Adrenal gland (tissue), 12 donors: Measurements from ENCODE around the gene NRXN3. TPM values are rescaled to one million over a fixed set of nuclear protein-coding genes. Genes with fewer than 3 reads are reported as not detected.
A peak's percentile ranks its signal among the peaks of the same experiment; 100 is the strongest.

Experiments used
- DNase-seq, 7 donors: peaks; one replicate each; pipeline ENCODE4 v3.0.0-alpha.2; 2019 to 2020
- H3K27ac ChIP-seq, 5 donors: fragments of 200-600 bp; sonication (generic) in 4 of 5; 1 replicate in 3 of 5; 2 replicates in 2 of 5; pipeline versions ENCODE4 v1.5.1 to v1.8.0; 2016 to 2020; ENCODE audit warnings: mild to moderate bottlenecking in 1 of 5
- H3K27me3 ChIP-seq: fragments of 200-600 bp; 2 replicates; pipeline ENCODE4 v1.8.0; 2021
- H3K36me3 ChIP-seq, 2 donors: fragments of 200-600 bp; replicated peaks in 1 of 2; 1 replicate in 1 of 2; 2 replicates in 1 of 2; pipeline versions ENCODE4 v1.5.1 to v1.8.0; 2018 to 2022
- H3K4me1 ChIP-seq, 2 donors: fragments of 200-600 bp; replicated peaks in 1 of 2; 1 replicate in 1 of 2; 2 replicates in 1 of 2; pipeline versions ENCODE4 v1.5.1 to v1.8.0; 2018 to 2021
- H3K4me3 ChIP-seq, 4 donors: fragments of 200-600 bp; sonication (generic) in 3 of 4; one replicate each; pipeline ENCODE4 v1.5.1; 2016 to 2018
- H3K9me3 ChIP-seq, 3 donors: fragments of 200-600 bp; sonication (generic) in 1 of 3; replicated peaks in 1 of 3; 1 replicate in 2 of 3; 2 replicates in 1 of 3; pipeline versions ENCODE4 v1.5.1 to v1.8.0; 2016 to 2021
- POLR2A ChIP-seq, 2 donors: fragments of 450-650 bp; IDR thresholded peaks; one replicate each; pipeline ENCODE4 v1.6.1; 2017; ENCODE audit warnings: antibody characterized with exemption in 2 of 2, mild to moderate bottlenecking in 2 of 2, moderate library complexity in 1 of 2
- WGBS, 4 donors: extraction: QIAGEN DNeasy Blood & Tissue Kit in 2 of 4; methylation state at CpG; one replicate each; pipeline versions ENCODE4 v1.1.5 to v1.1.7; 2013 to 2017; 5-methylcytosine and 5-hydroxymethylcytosine counted together
- intact Hi-C, 2 donors: fragments of 100-400 bp; cut with DNase I; formaldehyde crosslinking; loops; one replicate each; pipeline versions ENCODE4 v1.14.1 to v1.15.0; 2022 to 2023
- polyA plus RNA-seq, 3 donors: library from polyadenylated mRNA; stranded (reverse); fragments of 200-250 nt in 2 of 3; fragments of 350-450 nt in 1 of 3; fragmentation: Illumina TruSeq in 1 of 3; extraction: RNeasy Lipid Tissue Mini Kit (QIAGEN cat#74804) in 1 of 3; gene quantifications; one replicate each; pipeline ENCODE4 v1.2.3, GENCODE V29; 2013 to 2014
- total RNA-seq, 9 donors: library from RNA; depleted of rRNA in 4 of 9; stranded (reverse); fragments of >200 nt in 4 of 9; fragments of 120-200 nt in 1 of 9; fragmentation: NEBNext Ultra II Directional in 1 of 9; extraction: Animal tissue kit (Norgen Biotek cat#: 25700) in 1 of 9; gene quantifications; one replicate each; pipeline versions ENCODE4 v1.1.0 to v1.2.4, GENCODE V29; 2013 to 2023
- TF ChIP-seq, protein P1 (sequence below), 6 experiments: fragments of 450-650 bp in 4 of 6; fragments of 200-600 bp in 2 of 6; sonication (generic) in 1 of 6; IDR thresholded peaks; 1 replicate in 5 of 6; 2 replicates in 1 of 6; pipeline versions ENCODE4 v1.5.1 to v1.8.0; 2016 to 2021; ENCODE audit warnings: antibody characterized with exemption in 6 of 6, mild to moderate bottlenecking in 2 of 6, moderate library complexity in 1 of 6
- donor health status: healthy with polysubstance abuse.
- donor health status: Bipolar disorder and iron deficiency.
- donor health status: DM: yes; HTN: yes; CAD: no.
- donor health status: DM: no; HTN: no; CAD: no.
- donor health status: DM: no; HTN: no; CAD: no.
- donor health status: DM: yes; HTN: yes; CAD: no.

The NRXN3 gene
- total and polyA plus RNA-seq, 12 donors = 0.09 to 8.5 (median 1.6) TPM

DNA sequence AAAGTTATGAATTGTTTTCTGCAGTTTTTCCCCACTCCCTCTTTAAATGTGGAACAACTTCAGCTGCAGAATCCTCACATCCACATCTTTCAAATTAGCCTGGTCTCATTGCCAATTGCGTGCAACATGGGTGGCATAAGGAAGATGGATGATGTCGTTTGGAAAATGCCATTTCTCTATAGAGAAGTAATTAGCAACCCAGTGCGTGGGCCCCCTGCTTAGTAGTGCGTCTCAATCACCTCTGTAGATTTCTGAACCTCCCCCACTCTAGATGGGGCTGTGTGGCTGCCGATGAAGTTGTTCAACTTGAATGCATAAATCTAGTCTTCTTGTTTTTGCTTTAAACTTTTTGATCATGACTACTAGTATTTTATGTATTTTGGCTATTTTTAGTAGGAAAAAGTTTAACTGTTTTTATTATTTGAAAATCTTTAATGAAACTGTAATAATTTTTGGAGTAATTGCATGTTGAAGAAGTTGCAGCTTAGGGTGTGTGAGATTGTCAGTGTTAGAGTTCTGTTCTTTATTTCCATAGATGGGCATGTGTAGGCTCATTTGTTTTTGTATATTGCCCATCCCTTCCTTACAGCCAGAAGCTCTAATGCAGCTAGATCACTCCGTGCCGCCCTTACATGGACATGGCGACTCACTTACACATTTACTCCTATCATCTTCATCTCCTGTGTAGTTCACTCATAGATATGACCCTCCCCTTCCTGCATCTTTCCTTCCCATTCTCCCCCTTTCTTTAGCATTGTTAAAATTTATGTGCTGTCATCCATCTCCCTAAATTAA lies 1683.0 kb downstream of the NRXN3 start:
- Histone ChIP-seq H3K9me3 (no peaks in the 10 kb centered on the region), H3K36me3 (no peaks in the 10 kb centered on the region), H3K27ac (no peak overlapping the region), H3K4me1 (no peaks in the 10 kb centered on the region), H3K27me3 (no peaks in the 10 kb centered on the region), H3K4me3 (no peak overlapping the region)
- WGBS, 4 donors = 55 to 69% (median 63%) methylated on average over 8 of the region's 8 CpGs
- TF ChIP-seq, protein P1, sequence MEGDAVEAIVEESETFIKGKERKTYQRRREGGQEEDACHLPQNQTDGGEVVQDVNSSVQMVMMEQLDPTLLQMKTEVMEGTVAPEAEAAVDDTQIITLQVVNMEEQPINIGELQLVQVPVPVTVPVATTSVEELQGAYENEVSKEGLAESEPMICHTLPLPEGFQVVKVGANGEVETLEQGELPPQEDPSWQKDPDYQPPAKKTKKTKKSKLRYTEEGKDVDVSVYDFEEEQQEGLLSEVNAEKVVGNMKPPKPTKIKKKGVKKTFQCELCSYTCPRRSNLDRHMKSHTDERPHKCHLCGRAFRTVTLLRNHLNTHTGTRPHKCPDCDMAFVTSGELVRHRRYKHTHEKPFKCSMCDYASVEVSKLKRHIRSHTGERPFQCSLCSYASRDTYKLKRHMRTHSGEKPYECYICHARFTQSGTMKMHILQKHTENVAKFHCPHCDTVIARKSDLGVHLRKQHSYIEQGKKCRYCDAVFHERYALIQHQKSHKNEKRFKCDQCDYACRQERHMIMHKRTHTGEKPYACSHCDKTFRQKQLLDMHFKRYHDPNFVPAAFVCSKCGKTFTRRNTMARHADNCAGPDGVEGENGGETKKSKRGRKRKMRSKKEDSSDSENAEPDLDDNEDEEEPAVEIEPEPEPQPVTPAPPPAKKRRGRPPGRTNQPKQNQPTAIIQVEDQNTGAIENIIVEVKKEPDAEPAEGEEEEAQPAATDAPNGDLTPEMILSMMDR (IDR thresholded peaks at IDR 0.05) = no peak
- no peak for TF ChIP-seq POLR2A (IDR thresholded peaks at IDR 0.05)
- no peak for DNase-seq
- intact Hi-C loops = no loop called here

DNA sequence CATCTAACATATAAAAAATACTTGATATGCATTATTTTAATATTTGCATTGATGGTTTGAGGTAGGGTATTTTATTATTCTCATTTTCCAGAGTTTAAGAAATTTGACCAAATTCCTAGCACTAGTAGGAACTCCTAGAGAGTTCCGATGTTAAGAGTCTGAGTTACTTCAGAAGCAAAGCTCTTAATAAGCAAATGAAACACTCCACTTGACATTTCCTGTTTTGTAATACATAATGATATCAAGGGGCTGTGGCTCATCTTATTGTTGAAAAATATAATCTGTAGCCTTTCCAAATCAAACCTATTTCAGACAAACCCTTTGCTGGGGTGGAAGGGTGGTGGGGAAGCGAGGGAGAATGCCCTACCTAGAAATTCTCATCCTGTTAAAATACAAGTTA lies 1685.6 kb downstream of the NRXN3 start:
- H3K36me3 ChIP-seq = no peaks in the 10 kb centered on the region
- no peaks in the 10 kb centered on the region for H3K9me3 ChIP-seq
- H3K27ac ChIP-seq = peak overlapping the region in 1 of 5 donors; percentile 22
- H3K4me1 ChIP-seq = no peaks in the 10 kb centered on the region
- DNase-seq = no peak
- no peaks in the 10 kb centered on the region for H3K27me3 ChIP-seq
- 68 to 87% (median 84%) methylated on average over 2 of the region's 2 CpGs for WGBS, 4 donors
- intact Hi-C loops = no loop called here
- H3K4me3 ChIP-seq = no peak overlapping the region
- no peak for TF ChIP-seq POLR2A (IDR thresholded peaks at IDR 0.05)
- TF ChIP-seq, protein P1 (IDR thresholded peaks at IDR 0.05) = no peak

DNA sequence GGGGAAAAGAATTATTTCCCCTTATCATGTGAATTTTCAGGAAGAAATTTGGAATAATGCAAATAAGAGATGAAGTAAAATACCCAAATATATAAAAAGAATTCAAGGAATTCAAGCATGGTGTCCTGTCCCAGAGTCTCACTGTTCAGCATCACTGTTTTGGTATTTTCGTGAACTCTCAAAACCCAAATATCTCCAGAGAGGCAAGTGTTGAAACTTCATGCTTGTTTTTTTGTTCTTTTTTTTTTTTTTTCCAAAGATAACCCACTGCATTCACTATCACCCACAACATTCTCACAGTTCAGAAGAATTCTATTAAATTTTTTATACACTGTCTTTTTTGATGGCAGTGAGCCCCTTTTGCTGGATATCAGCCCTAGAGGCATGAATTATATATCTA lies 1686.2 kb downstream of the NRXN3 start:
- intact Hi-C loops = no loop called here
- no peak overlapping the region for H3K4me3 ChIP-seq
- no peak overlapping the region for H3K27ac ChIP-seq
- 53 to 67% (median 66%) methylated on average over 1 of the region's 1 CpG for WGBS, 4 donors
- H3K4me1 ChIP-seq = no peaks in the 10 kb centered on the region
- no peak for DNase-seq
- TF ChIP-seq, protein P1 (IDR thresholded peaks at IDR 0.05) = no peak
- no peak for TF ChIP-seq POLR2A (IDR thresholded peaks at IDR 0.05)
- no peaks in the 10 kb centered on the region for H3K9me3 ChIP-seq
- H3K27me3 ChIP-seq = no peaks in the 10 kb centered on the region
- no peaks in the 10 kb centered on the region for H3K36me3 ChIP-seq

DNA sequence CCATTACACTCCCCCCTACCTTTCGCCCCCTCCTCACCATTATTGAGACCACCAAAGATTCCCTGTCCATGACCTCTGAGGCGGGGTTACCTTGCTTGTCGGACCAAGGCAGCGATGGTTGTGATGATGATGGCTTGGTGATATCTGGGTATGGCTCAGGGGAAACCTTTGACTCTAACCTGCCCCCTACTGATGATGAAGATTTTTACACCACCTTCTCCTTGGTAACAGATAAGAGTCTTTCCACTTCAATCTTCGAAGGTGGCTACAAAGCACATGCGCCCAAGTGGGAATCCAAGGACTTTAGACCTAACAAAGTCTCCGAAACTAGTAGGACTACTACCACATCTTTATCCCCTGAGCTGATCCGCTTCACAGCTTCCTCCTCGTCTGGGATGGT lies 1690.9 kb downstream of the NRXN3 start:
- no peak for DNase-seq
- Histone ChIP-seq H3K27ac (no peak overlapping the region), H3K4me1 (no peaks in the 10 kb centered on the region), H3K27me3 (no peaks in the 10 kb centered on the region), H3K36me3 (no peaks in the 10 kb centered on the region), H3K9me3 (no peaks in the 10 kb centered on the region), H3K4me3 (no peak overlapping the region)
- WGBS, 4 donors = 86 to 99% (median 88%) methylated on average over 8 to 9 of the region's 9 CpGs
- TF ChIP-seq, protein P1 (IDR thresholded peaks at IDR 0.05) = no peak
- TF ChIP-seq POLR2A (IDR thresholded peaks at IDR 0.05) = no peak
- intact Hi-C loops = no loop called here
